ENCODE results near the gene OVCA2. TPM values are rescaled to one million over a fixed set of nuclear protein-coding genes. Genes with fewer than 3 reads are reported as not detected.

OVCA2 gene
- total RNA-seq, 4 donors from 2014 or later = 36.6 to 51.5 (median 42.7) TPM

DNA sequence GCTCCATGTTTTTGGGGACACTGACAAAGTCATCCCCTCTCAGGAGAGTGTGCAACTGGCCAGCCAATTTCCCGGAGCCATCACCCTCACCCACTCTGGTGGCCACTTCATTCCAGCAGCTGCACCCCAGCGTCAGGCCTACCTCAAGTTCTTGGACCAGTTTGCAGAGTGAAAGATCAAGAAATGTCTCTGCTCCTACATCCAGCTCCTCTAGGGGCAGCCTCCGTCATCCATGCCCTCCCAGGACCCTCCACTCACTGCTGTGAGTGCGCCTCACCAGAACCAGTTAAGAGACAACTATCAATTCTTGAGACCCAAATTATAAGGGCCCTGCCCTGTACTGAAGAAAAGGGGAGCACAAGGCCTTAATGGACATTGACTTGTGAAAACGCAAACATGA, 1.1 kb downstream of the OVCA2 start:
- WGBS = 82% methylated on average over 5 of the region's 5 CpGs
- no peak for DNase-seq (ENCODE audit: low spot score in 2 of 2)

DNA sequence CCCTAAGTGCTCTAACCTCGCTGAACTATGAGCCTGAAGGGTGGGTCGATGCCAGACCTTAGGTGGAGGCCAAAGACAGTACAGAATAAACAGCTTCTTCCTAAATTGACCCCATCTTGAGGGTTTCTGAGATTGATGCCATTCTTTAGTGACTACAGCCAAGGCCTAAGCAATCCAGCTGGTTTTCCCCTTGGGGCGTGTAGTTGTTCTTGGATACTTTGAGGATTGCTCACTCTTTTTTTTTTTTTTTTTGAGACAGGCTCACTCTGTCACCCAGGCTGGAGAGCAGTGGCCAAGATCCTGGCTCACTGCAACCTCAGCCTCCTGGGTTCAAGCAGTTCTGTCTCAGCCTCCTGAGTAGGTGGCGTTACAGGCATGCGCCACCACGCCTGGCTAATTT, 2.0 kb downstream of the OVCA2 start:
- DNase-seq (ENCODE audit: low spot score in 2 of 2) = no peak
- Histone ChIP-seq H3K36me3 (peaks cover 9% of the 10 kb centered on the region), H3K9me3 (no peaks in the 10 kb centered on the region), H3K27me3 (no peaks in the 10 kb centered on the region), H3K4me3 (no peak overlapping the region), H3K4me1 (peaks cover 31% of the 10 kb centered on the region), H3K27ac (peak overlapping the region; percentile 26)
- WGBS = 55% methylated on average over 6 of the region's 6 CpGs
- TF ChIP-seq EP300 (IDR thresholded peaks at IDR 0.05) (no peak), POLR2AphosphoS5 (IDR thresholded peaks at IDR 0.05) (no peak), POLR2A (IDR thresholded peaks at IDR 0.05) (no peak)
- TF ChIP-seq, protein P1, sequence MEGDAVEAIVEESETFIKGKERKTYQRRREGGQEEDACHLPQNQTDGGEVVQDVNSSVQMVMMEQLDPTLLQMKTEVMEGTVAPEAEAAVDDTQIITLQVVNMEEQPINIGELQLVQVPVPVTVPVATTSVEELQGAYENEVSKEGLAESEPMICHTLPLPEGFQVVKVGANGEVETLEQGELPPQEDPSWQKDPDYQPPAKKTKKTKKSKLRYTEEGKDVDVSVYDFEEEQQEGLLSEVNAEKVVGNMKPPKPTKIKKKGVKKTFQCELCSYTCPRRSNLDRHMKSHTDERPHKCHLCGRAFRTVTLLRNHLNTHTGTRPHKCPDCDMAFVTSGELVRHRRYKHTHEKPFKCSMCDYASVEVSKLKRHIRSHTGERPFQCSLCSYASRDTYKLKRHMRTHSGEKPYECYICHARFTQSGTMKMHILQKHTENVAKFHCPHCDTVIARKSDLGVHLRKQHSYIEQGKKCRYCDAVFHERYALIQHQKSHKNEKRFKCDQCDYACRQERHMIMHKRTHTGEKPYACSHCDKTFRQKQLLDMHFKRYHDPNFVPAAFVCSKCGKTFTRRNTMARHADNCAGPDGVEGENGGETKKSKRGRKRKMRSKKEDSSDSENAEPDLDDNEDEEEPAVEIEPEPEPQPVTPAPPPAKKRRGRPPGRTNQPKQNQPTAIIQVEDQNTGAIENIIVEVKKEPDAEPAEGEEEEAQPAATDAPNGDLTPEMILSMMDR (IDR thresholded peaks at IDR 0.05) = no peak

More for the DNA sequence above, 1.1 kb downstream of the OVCA2 start:
- TF ChIP-seq, protein P1 (IDR thresholded peaks at IDR 0.05) = no peak
- TF ChIP-seq POLR2AphosphoS5 (IDR thresholded peaks at IDR 0.05) = no peak
- Histone ChIP-seq H3K27me3 (no peaks in the 10 kb centered on the region), H3K9me3 (no peaks in the 10 kb centered on the region), H3K4me3 (peak overlapping the region; percentile 92), H3K36me3 (peaks cover 17% of the 10 kb centered on the region), H3K4me1 (peaks cover 29% of the 10 kb centered on the region), H3K27ac (no peak overlapping the region)

DNA sequence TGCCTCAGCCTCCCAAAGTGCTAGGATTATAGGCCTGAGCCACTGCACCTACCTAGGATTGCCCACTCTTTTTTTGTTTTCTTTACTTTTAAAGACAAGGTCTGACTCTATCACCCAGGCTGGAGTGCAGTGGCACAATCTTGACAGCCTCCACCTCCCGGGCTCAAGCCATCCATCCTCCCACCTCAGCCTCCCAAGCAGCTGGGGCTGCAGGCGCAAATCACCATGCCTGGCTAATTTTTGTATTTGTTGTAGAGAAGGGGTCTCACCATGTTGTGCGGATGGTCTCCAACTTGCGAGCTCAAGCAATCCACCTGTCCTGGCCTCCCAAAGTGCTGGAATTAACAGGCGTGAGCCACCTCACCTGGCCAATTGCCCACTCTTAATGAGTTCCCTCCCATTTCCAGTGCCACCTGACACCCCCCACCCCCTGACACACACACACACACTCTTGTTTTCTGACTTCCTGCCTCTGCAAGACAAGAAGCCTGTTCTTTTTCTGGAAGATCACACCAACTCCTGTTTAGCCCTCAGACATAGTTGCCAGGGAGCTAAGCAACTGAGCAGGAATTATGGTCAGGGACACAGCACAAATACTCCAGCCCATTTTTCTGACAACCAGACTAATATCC, 2.6 kb downstream of the OVCA2 start:
- peak overlapping the region; percentile 13 for H3K27ac ChIP-seq
- TF ChIP-seq EP300 (IDR thresholded peaks at IDR 0.05) (no peak), POLR2A (IDR thresholded peaks at IDR 0.05) (no peak), POLR2AphosphoS5 (IDR thresholded peaks at IDR 0.05) (no peak)
- TF ChIP-seq, protein P1 (IDR thresholded peaks at IDR 0.05) = no peak
- no peak for DNase-seq (ENCODE audit: low spot score in 2 of 2)
- H3K9me3 ChIP-seq = no peaks in the 10 kb centered on the region
- 96% methylated on average over 5 of the region's 5 CpGs for WGBS
- H3K36me3 ChIP-seq = peaks cover 9% of the 10 kb centered on the region
- H3K4me3 ChIP-seq = no peak overlapping the region
- no peaks in the 10 kb centered on the region for H3K27me3 ChIP-seq
- H3K4me1 ChIP-seq = peaks cover 37% of the 10 kb centered on the region

DNA sequence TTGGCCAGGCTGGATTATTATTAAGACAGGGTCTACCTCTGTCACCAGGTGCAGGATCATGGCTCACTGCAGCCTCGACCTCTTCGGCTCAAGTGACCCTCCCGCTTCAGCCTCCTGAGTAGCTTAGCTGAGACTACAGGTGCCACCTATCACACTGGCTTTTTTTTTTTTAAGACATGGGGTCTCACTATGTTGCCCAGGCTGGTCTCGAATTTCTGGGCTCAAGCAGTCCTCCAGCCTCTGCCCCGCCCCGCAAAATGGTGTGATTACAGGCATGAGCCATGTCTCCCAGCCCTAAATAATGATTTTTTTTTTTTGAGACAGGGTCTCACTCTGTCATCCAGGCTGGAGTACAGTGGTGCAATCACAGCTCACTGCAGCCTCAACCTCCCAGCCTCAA, 5.8 kb downstream of the OVCA2 start:
- H3K4me1 ChIP-seq = peaks cover 47% of the 10 kb centered on the region
- H3K4me3 ChIP-seq = no peak overlapping the region
- TF ChIP-seq POLR2A (IDR thresholded peaks at IDR 0.05) = no peak
- no peak for TF ChIP-seq EP300 (IDR thresholded peaks at IDR 0.05)
- no peak for TF ChIP-seq POLR2AphosphoS5 (IDR thresholded peaks at IDR 0.05)
- TF ChIP-seq, protein P1 (IDR thresholded peaks at IDR 0.05) = no peak
- H3K9me3 ChIP-seq = no peaks in the 10 kb centered on the region
- H3K27me3 ChIP-seq = peaks cover 12% of the 10 kb centered on the region
- WGBS = 91% methylated on average over 6 of the region's 6 CpGs
- H3K36me3 ChIP-seq = peaks cover 3% of the 10 kb centered on the region
- H3K27ac ChIP-seq = no peak overlapping the region
- DNase-seq (ENCODE audit: low spot score in 2 of 2) = no peak

DNA sequence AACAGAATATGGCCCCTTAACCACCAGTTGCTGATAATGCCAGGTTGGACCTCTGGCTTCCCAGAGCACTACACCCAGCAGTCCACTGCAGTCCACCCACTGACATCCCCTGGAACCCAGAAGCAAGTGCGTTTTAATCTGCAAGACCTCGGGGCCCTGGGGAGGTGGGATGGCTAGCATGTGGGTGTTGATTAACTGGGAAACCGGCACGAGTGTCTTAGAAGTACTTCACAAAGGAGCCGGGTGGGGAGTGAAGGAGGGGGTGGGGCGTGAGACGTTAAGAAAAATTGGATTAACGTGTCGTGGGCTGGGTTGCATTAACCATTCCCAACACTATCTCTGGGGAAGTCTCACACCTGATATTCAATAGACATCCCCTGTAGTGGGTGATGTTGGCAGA, 7.0 kb downstream of the OVCA2 start:
- H3K9me3 ChIP-seq = no peaks in the 10 kb centered on the region
- H3K36me3 ChIP-seq = peaks cover 3% of the 10 kb centered on the region
- WGBS = 20% methylated on average over 9 of the region's 9 CpGs
- H3K4me1 ChIP-seq = peaks cover 43% of the 10 kb centered on the region
- H3K27me3 ChIP-seq = peaks cover 19% of the 10 kb centered on the region
- H3K27ac ChIP-seq = no peak overlapping the region
- peak overlapping the region; percentile 85 for H3K4me3 ChIP-seq
- no peak for TF ChIP-seq EP300 (IDR thresholded peaks at IDR 0.05)
- no peak for TF ChIP-seq POLR2AphosphoS5 (IDR thresholded peaks at IDR 0.05)
- no peak for TF ChIP-seq POLR2A (IDR thresholded peaks at IDR 0.05)
- TF ChIP-seq, protein P1 (IDR thresholded peaks at IDR 0.05) = no peak
- DNase-seq (ENCODE audit: low spot score in 2 of 2) = peak in 1 of 2 donors; percentile 62

Measured in suprapubic skin (tissue), 4 donors.